GM23338 (cell line): ENCODE measurements around the gene MSH3.

Experiments
- CREB1 ChIP-seq: fragments of 250-450 bp; sonication (Bioruptor Pico); IDR thresholded peaks from 2 replicates; pipeline ENCODE4 v1.5.0; 2020; ENCODE audit warnings: low read depth, mild to moderate bottlenecking, moderate library complexity
- EZH2 ChIP-seq: fragments of 200-600 bp; sonication (generic); IDR thresholded peaks from one replicate; pipeline ENCODE4 v1.8.0; 2017; ENCODE audit warnings: antibody characterized with exemption, mild to moderate bottlenecking, low read depth; ENCODE audit not compliant: unreplicated experiment
- EZH2phosphoT487 ChIP-seq: fragments of 200-600 bp; sonication (generic); IDR thresholded peaks from one replicate; pipeline ENCODE4 v1.8.1; 2018; ENCODE audit warnings: antibody characterized with exemption; ENCODE audit not compliant: unreplicated experiment
- JUNB ChIP-seq: IDR thresholded peaks from one replicate; pipeline ENCODE4 v1.6.1; 2016; ENCODE audit warnings: antibody characterized with exemption; ENCODE audit not compliant: unreplicated experiment
- NANOG ChIP-seq: IDR thresholded peaks from 2 replicates; pipeline ENCODE4 v1.6.1; 2016; ENCODE audit warnings: antibody characterized with exemption, borderline replicate concordance
- POLR2AphosphoS5 ChIP-seq: IDR thresholded peaks from 2 replicates; pipeline ENCODE4 v1.6.1; 2016; ENCODE audit warnings: antibody characterized with exemption, low read depth
- ZNF114 ChIP-seq: fragments of 250-450 bp; sonication (Bioruptor Pico); IDR thresholded peaks from 2 replicates; pipeline ENCODE4 v1.5.0; 2020; ENCODE audit warnings: mild to moderate bottlenecking, moderate library complexity
- ZNF331 ChIP-seq: fragments of 250-450 bp; sonication (Bioruptor Pico); IDR thresholded peaks from 2 replicates; pipeline ENCODE4 v1.5.0; 2020; ENCODE audit warnings: low read depth, mild to moderate bottlenecking, moderate library complexity
- ZNF462 ChIP-seq: fragments of 250-450 bp; sonication (Bioruptor Pico); IDR thresholded peaks from 2 replicates; pipeline ENCODE4 v1.5.0; 2020; ENCODE audit warnings: mild to moderate bottlenecking, moderate library complexity
- TF ChIP-seq, protein P1 (sequence below), 2 experiments: fragments of 200-600 bp in 1 of 2; sonication (generic) in 1 of 2; conservative IDR thresholded peaks; 2 replicates each; pipeline versions ENCODE4 v1.5.1 to v1.6.1; 2016 to 2017; ENCODE audit warnings: antibody characterized with exemption in 2 of 2, low read depth in 2 of 2, mild to moderate bottlenecking in 2 of 2, moderate library complexity in 1 of 2
- TF ChIP-seq, protein P2 (sequence below): IDR thresholded peaks from one replicate; pipeline ENCODE4 v1.6.1; 2018; ENCODE audit warnings: antibody characterized with exemption; ENCODE audit not compliant: unreplicated experiment
- TF ChIP-seq, protein P3 (sequence below): IDR thresholded peaks from 2 replicates; pipeline ENCODE4 v1.6.1; 2016; ENCODE audit warnings: antibody characterized with exemption

GRCh38 chr5:80881726-80882125 lies 227.3 kb downstream of the MSH3 start:
- no peak for TF ChIP-seq EZH2
- TF ChIP-seq, protein P1, sequence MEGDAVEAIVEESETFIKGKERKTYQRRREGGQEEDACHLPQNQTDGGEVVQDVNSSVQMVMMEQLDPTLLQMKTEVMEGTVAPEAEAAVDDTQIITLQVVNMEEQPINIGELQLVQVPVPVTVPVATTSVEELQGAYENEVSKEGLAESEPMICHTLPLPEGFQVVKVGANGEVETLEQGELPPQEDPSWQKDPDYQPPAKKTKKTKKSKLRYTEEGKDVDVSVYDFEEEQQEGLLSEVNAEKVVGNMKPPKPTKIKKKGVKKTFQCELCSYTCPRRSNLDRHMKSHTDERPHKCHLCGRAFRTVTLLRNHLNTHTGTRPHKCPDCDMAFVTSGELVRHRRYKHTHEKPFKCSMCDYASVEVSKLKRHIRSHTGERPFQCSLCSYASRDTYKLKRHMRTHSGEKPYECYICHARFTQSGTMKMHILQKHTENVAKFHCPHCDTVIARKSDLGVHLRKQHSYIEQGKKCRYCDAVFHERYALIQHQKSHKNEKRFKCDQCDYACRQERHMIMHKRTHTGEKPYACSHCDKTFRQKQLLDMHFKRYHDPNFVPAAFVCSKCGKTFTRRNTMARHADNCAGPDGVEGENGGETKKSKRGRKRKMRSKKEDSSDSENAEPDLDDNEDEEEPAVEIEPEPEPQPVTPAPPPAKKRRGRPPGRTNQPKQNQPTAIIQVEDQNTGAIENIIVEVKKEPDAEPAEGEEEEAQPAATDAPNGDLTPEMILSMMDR (conservative IDR thresholded peaks at IDR 0.05; ENCODE audit: low read depth in 2 of 2) = no peak
- no peak for TF ChIP-seq EZH2phosphoT487
- TF ChIP-seq POLR2AphosphoS5 = no peak
- no peak for TF ChIP-seq CREB1
- TF ChIP-seq NANOG = no peak
- TF ChIP-seq, protein P2, sequence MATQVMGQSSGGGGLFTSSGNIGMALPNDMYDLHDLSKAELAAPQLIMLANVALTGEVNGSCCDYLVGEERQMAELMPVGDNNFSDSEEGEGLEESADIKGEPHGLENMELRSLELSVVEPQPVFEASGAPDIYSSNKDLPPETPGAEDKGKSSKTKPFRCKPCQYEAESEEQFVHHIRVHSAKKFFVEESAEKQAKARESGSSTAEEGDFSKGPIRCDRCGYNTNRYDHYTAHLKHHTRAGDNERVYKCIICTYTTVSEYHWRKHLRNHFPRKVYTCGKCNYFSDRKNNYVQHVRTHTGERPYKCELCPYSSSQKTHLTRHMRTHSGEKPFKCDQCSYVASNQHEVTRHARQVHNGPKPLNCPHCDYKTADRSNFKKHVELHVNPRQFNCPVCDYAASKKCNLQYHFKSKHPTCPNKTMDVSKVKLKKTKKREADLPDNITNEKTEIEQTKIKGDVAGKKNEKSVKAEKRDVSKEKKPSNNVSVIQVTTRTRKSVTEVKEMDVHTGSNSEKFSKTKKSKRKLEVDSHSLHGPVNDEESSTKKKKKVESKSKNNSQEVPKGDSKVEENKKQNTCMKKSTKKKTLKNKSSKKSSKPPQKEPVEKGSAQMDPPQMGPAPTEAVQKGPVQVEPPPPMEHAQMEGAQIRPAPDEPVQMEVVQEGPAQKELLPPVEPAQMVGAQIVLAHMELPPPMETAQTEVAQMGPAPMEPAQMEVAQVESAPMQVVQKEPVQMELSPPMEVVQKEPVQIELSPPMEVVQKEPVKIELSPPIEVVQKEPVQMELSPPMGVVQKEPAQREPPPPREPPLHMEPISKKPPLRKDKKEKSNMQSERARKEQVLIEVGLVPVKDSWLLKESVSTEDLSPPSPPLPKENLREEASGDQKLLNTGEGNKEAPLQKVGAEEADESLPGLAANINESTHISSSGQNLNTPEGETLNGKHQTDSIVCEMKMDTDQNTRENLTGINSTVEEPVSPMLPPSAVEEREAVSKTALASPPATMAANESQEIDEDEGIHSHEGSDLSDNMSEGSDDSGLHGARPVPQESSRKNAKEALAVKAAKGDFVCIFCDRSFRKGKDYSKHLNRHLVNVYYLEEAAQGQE = no peak
- TF ChIP-seq, protein P3, sequence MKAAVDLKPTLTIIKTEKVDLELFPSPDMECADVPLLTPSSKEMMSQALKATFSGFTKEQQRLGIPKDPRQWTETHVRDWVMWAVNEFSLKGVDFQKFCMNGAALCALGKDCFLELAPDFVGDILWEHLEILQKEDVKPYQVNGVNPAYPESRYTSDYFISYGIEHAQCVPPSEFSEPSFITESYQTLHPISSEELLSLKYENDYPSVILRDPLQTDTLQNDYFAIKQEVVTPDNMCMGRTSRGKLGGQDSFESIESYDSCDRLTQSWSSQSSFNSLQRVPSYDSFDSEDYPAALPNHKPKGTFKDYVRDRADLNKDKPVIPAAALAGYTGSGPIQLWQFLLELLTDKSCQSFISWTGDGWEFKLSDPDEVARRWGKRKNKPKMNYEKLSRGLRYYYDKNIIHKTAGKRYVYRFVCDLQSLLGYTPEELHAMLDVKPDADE = no peak
- no peak for TF ChIP-seq ZNF462 (CRISPR knock-in tag)
- TF ChIP-seq JUNB = no peak
- no peak for TF ChIP-seq ZNF331
- TF ChIP-seq ZNF114 (CRISPR knock-in tag) = no peak
